GM13976 (cell line): Measurements from ENCODE around the gene SPATA13.

Source experiments
- DNase-seq: peaks from one replicate; pipeline ENCODE4 v3.0.0; 2012; ENCODE audit warnings: low spot score
- in situ Hi-C: fragments of 300-500 bp; cut with MboI; formaldehyde crosslinking; loops from one replicate; pipeline ENCODE4 v1.12.0; 2022; ENCODE audit warnings: low sequenced_read_pairs, mixed read lengths, inconsistent platforms; ENCODE audit not compliant: unreplicated experiment
- TF ChIP-seq, protein P1 (sequence below): IDR thresholded peaks from 2 replicates; pipeline ENCODE4 v1.5.1; 2012; ENCODE audit warnings: borderline replicate concordance, mild to moderate bottlenecking; ENCODE audit not compliant: insufficient read depth; ENCODE audit errors: extremely low read depth, missing control alignments, control extremely low read depth

The SPATA13 gene

GRCh38 chr13:24228852-24229458, 68.4 kb downstream of the SPATA13 start:
- in situ Hi-C loops, result loop anchor here (10.0 kb wide), 2 partner anchors 184 to 314 kb away; no protein-coding TSS in a partner anchor
- peak; percentile 60 for DNase-seq
- TF ChIP-seq, protein P1, sequence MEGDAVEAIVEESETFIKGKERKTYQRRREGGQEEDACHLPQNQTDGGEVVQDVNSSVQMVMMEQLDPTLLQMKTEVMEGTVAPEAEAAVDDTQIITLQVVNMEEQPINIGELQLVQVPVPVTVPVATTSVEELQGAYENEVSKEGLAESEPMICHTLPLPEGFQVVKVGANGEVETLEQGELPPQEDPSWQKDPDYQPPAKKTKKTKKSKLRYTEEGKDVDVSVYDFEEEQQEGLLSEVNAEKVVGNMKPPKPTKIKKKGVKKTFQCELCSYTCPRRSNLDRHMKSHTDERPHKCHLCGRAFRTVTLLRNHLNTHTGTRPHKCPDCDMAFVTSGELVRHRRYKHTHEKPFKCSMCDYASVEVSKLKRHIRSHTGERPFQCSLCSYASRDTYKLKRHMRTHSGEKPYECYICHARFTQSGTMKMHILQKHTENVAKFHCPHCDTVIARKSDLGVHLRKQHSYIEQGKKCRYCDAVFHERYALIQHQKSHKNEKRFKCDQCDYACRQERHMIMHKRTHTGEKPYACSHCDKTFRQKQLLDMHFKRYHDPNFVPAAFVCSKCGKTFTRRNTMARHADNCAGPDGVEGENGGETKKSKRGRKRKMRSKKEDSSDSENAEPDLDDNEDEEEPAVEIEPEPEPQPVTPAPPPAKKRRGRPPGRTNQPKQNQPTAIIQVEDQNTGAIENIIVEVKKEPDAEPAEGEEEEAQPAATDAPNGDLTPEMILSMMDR, result peak; percentile 83

- TF ChIP-seq, protein P1, result no peak
- in situ Hi-C loops, result no loop called here
- DNase-seq, result no peak
Measured at GRCh38 chr13:24230428-24231072, 70.0 kb downstream of the SPATA13 start.

GRCh38 chr13:24231377-24231776, 70.9 kb downstream of the SPATA13 start:
- TF ChIP-seq, protein P1, result no peak
- DNase-seq, result no peak
- in situ Hi-C loops, result no loop called here

DNA sequence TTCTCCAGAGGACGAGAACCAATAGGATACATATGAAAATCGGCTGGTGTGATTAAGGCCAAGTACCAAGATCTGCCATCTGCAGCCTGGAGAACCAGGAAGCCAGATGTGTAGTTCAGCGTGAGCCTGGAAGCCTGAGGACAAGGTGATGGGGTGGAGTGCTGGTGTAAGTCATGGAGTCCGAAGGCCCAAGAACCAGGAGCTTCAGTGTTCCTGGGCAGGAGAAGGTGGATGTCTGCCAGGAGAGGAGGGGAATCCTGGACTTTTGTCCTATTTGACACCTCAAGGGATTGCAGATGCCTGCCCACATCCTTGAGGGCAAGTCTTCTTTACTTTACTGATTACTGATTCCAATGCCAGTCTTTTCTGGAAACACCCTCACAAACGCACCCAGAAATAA, 71.5 kb downstream of the SPATA13 start:
- DNase-seq, result no peak
- TF ChIP-seq, protein P1, result no peak
- in situ Hi-C loops, result no loop called here

DNA sequence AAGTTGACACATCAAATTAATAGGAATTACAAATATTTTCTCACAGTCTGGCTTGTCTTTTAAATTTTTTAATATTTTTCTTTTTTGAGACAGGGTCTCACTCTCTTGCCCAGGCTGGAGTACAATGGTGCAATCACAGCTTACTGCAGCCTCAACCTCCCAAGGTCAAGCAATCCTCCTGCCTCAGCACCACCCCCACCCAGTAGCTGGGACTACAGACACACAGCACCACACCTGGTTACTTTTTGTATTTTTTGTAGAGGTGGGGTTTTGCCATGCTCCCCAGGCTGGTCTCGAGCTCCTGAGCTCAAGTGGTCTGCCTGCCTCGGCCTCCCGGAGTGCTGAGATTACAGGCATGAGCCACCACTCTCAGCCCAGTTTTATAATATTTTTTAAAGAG, 72.0 kb downstream of the SPATA13 start:
- no peak for DNase-seq
- in situ Hi-C loops, result no loop called here
- TF ChIP-seq, protein P1, result no peak

DNA sequence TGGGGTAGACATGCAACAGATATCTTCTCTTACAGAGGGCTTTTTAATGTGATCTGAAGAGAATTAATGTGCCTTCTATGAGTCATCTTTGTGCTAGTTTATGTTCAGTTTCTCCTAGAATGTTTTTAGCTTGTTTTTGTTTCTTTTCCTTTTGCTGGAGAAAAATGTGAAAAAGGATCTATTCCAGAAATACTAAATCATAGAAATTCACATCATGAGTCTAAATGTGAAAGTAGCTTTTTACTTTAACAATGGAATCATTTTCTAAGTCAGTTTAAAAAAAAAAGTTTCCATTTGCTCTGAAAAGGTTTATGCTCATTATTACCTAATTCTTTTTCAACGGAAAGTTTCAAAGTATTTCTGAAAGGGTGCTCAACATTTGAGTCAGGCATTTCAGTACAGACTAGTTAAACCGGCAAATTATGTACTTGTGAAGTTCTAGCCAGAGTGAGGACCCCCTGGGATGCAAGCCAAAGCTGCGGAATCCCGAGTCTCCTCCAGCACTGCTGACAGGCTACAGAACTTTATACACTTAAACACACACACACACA, 72.9 kb downstream of the SPATA13 start:
- in situ Hi-C loops, result no loop called here
- DNase-seq, result no peak

More for the DNA sequence above, 72.9 kb downstream of the SPATA13 start:
- TF ChIP-seq, protein P1, result no peak
